ENCODE results near the gene HLA-G.

Gene HLA-G

DNA sequence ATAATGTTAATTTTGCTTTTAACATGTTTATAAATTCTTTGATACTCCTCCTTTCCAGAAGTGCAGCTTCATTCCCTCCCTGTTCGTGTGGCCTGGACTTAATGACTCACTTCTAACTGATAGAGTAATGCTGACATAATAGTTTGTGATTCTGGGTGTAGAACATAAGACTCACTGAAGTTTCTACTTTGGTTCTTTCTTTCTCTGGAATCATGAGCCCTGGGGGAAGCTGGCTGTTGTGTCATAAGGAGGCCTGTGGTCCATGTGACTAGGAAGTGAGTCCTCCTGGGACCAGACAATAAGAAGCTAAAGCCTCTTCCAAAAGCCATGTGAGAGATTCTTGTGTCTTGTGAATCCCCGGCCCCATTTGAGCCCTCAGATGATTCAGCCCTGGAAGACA lies 30.5 kb upstream of the HLA-G start:
- Histone ChIP-seq H3K27ac (ENCODE audit: low read depth, low read length, severe bottlenecking) (no peak overlapping the region), H3K4me3 (ENCODE audit: extremely low read depth, insufficient read depth, low read length, poor library complexity, severe bottlenecking) (no peak overlapping the region), H3K4me1 (ENCODE audit: control insufficient read depth, insufficient read depth, low read length, poor library complexity, severe bottlenecking) (peaks cover 4% of the 10 kb centered on the region), H3K9me3 (ENCODE audit: control insufficient read depth, low read length) (no peaks in the 10 kb centered on the region), H3K36me3 (ENCODE audit: control insufficient read depth, insufficient read depth, low read length) (no peaks in the 10 kb centered on the region)
- 88 to 100% methylated on average over 1 of the region's 2 CpGs for WGBS, 2 experiments (ENCODE audit: insufficient coverage in 2 of 2)

GRCh38 chr6:29797966-29798365 lies 29.7 kb upstream of the HLA-G start:
- Histone ChIP-seq H3K4me3 (ENCODE audit: extremely low read depth, insufficient read depth, low read length, poor library complexity, severe bottlenecking) (no peak overlapping the region), H3K27ac (ENCODE audit: low read depth, low read length, severe bottlenecking) (no peak overlapping the region), H3K36me3 (ENCODE audit: control insufficient read depth, insufficient read depth, low read length) (no peaks in the 10 kb centered on the region), H3K9me3 (ENCODE audit: control insufficient read depth, low read length) (no peaks in the 10 kb centered on the region), H3K4me1 (ENCODE audit: control insufficient read depth, insufficient read depth, low read length, poor library complexity, severe bottlenecking) (no peaks in the 10 kb centered on the region)
- whole genome bisulfite sequencing, 2 experiments (ENCODE audit: insufficient coverage in 2 of 2), result 80 to 92% methylated on average over 3 to 5 of the region's 5 CpGs

DNA sequence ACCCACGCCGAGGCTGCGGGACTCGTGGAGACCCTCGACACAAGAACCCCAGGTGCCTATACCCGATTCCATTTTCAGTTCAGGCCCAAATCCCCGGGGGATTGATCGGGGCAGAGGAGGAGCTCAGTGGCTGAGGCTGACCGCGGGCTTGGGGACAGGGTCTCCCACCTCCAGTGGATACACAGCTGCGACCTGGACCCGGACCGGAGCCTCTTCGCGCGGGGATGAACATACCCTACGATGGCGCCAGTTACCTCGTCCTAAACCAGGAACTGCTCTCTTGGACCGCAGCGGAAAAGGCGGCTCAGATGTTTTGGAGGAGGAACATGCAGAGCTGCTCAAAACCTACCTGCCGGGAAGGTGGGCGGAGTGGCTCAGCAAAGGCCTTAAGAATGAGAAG lies 27.4 kb upstream of the HLA-G start:
- Histone ChIP-seq H3K27ac (ENCODE audit: low read depth, low read length, severe bottlenecking) (no peak overlapping the region), H3K36me3 (ENCODE audit: control insufficient read depth, insufficient read depth, low read length) (no peaks in the 10 kb centered on the region), H3K4me1 (ENCODE audit: control insufficient read depth, insufficient read depth, low read length, poor library complexity, severe bottlenecking) (no peaks in the 10 kb centered on the region), H3K9me3 (ENCODE audit: control insufficient read depth, low read length) (no peaks in the 10 kb centered on the region), H3K4me3 (ENCODE audit: extremely low read depth, insufficient read depth, low read length, poor library complexity, severe bottlenecking) (no peak overlapping the region)
- 95 to 96% methylated on average over 19 to 24 of the region's 24 CpGs for WGBS, 2 experiments (ENCODE audit: insufficient coverage in 2 of 2)

DNA sequence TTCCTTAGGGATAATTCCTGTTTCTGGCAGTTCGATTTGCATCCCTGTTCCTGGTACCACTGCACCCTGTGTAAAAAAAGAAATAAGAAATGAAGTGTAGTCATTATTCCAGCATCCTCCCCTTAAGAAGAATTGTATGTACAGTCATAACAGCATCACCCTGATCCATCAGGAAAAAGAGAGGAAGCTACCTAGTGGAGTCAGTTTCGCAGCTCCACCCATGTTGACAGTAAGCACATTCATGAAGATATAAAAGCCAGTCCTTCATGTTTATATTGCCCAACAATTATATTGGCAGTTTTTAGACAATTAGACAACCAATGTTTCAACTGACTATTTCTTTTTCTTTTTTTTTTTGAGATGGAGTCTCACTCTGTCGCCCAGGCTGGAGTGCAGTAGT lies 21.2 kb upstream of the HLA-G start:
- Histone ChIP-seq H3K36me3 (ENCODE audit: control insufficient read depth, insufficient read depth, low read length) (no peaks in the 10 kb centered on the region), H3K9me3 (ENCODE audit: control insufficient read depth, low read length) (no peaks in the 10 kb centered on the region), H3K4me1 (ENCODE audit: control insufficient read depth, insufficient read depth, low read length, poor library complexity, severe bottlenecking) (no peaks in the 10 kb centered on the region), H3K27ac (ENCODE audit: low read depth, low read length, severe bottlenecking) (no peak overlapping the region), H3K4me3 (ENCODE audit: extremely low read depth, insufficient read depth, low read length, poor library complexity, severe bottlenecking) (no peak overlapping the region)
- 68 to 100% methylated on average over 1 to 2 of the region's 3 CpGs for WGBS, 2 experiments (ENCODE audit: insufficient coverage in 2 of 2)

GRCh38 chr6:29809249-29809648 lies 18.4 kb upstream of the HLA-G start:
- Histone ChIP-seq H3K4me3 (ENCODE audit: extremely low read depth, insufficient read depth, low read length, poor library complexity, severe bottlenecking) (no peak overlapping the region), H3K27ac (ENCODE audit: low read depth, low read length, severe bottlenecking) (no peak overlapping the region), H3K9me3 (ENCODE audit: control insufficient read depth, low read length) (no peaks in the 10 kb centered on the region), H3K36me3 (ENCODE audit: control insufficient read depth, insufficient read depth, low read length) (no peaks in the 10 kb centered on the region), H3K4me1 (ENCODE audit: control insufficient read depth, insufficient read depth, low read length, poor library complexity, severe bottlenecking) (no peaks in the 10 kb centered on the region)

DNA sequence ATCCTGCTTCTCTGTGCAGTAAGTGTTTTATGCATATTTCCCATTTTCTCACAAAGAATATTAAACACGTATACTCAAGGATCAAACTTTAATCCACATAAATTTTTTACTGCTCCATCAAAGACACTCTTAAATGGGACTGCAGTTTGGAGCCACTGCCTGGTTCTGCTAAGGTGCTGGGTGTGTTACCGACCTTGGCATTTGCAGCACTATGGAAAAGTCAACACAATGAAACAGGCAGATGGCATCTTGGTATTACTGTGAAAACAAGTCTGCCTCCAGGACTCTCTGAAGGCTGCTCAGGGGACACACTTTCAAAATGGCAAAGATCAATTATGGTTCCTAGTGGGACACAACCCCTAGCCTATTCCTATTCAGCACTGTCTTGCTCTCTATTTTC lies 17.3 kb upstream of the HLA-G start:
- 87 to 100% methylated on average over 1 of the region's 2 CpGs for WGBS, 2 experiments (ENCODE audit: insufficient coverage in 2 of 2)
- Histone ChIP-seq H3K4me1 (ENCODE audit: control insufficient read depth, insufficient read depth, low read length, poor library complexity, severe bottlenecking) (no peaks in the 10 kb centered on the region), H3K4me3 (ENCODE audit: extremely low read depth, insufficient read depth, low read length, poor library complexity, severe bottlenecking) (no peak overlapping the region), H3K27ac (ENCODE audit: low read depth, low read length, severe bottlenecking) (no peak overlapping the region), H3K36me3 (ENCODE audit: control insufficient read depth, insufficient read depth, low read length) (no peaks in the 10 kb centered on the region), H3K9me3 (ENCODE audit: control insufficient read depth, low read length) (no peaks in the 10 kb centered on the region)

GRCh38 chr6:29811377-29811776 lies 16.2 kb upstream of the HLA-G start:
- 75% methylated on average over 1 of the region's 1 CpG; no CpG with 5 or more reads in 1 of the 2 experiments for WGBS, 2 experiments (ENCODE audit: insufficient coverage in 2 of 2)

DNA sequence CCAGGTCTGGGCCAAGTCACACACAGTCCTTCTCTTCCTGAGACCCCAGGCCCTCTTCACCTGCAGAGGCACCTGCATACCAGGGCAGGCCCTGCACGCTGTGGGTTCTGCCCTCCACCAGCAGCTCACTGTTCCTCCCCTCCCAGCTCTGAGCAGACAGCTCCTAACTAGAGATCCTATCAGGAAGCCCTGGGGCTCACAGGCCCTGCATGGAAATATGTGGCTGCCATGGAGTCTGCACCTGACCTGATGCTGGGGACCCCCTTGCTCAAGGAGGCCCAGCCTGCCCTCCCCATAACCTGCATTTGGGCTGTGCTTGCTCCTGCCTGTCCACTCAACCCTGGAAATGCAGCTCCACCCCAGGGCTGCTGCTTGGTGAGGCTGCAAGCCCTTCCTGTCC lies 14.6 kb upstream of the HLA-G start:
- WGBS, 2 experiments (ENCODE audit: insufficient coverage in 2 of 2), result 100% methylated on average over 1 of the region's 1 CpG; no CpG with 5 or more reads in 1 of the 2 experiments
- no peaks in the 10 kb centered on the region for H3K4me1 ChIP-seq (ENCODE audit: control insufficient read depth, insufficient read depth, low read length, poor library complexity, severe bottlenecking)
- H3K4me3 ChIP-seq (ENCODE audit: extremely low read depth, insufficient read depth, low read length, poor library complexity, severe bottlenecking), result no peak overlapping the region
- no peaks in the 10 kb centered on the region for H3K9me3 ChIP-seq (ENCODE audit: control insufficient read depth, low read length)
- no peak overlapping the region for H3K27ac ChIP-seq (ENCODE audit: low read depth, low read length, severe bottlenecking)
- H3K36me3 ChIP-seq (ENCODE audit: control insufficient read depth, insufficient read depth, low read length), result no peaks in the 10 kb centered on the region

More at GRCh38 chr6:29811377-29811776, 16.2 kb upstream of the HLA-G start:
- Histone ChIP-seq H3K36me3 (ENCODE audit: control insufficient read depth, insufficient read depth, low read length) (no peaks in the 10 kb centered on the region), H3K4me1 (ENCODE audit: control insufficient read depth, insufficient read depth, low read length, poor library complexity, severe bottlenecking) (no peaks in the 10 kb centered on the region), H3K27ac (ENCODE audit: low read depth, low read length, severe bottlenecking) (no peak overlapping the region), H3K9me3 (ENCODE audit: control insufficient read depth, low read length) (no peaks in the 10 kb centered on the region), H3K4me3 (ENCODE audit: extremely low read depth, insufficient read depth, low read length, poor library complexity, severe bottlenecking) (no peak overlapping the region)

GRCh38 chr6:29813809-29814208 lies 13.8 kb upstream of the HLA-G start:
- Histone ChIP-seq H3K4me3 (ENCODE audit: extremely low read depth, insufficient read depth, low read length, poor library complexity, severe bottlenecking) (no peak overlapping the region), H3K36me3 (ENCODE audit: control insufficient read depth, insufficient read depth, low read length) (no peaks in the 10 kb centered on the region), H3K4me1 (ENCODE audit: control insufficient read depth, insufficient read depth, low read length, poor library complexity, severe bottlenecking) (no peaks in the 10 kb centered on the region), H3K27ac (ENCODE audit: low read depth, low read length, severe bottlenecking) (no peak overlapping the region), H3K9me3 (ENCODE audit: control insufficient read depth, low read length) (no peaks in the 10 kb centered on the region)
- 74 to 78% methylated on average over 7 of the region's 7 CpGs for WGBS, 2 experiments (ENCODE audit: insufficient coverage in 2 of 2)

DNA sequence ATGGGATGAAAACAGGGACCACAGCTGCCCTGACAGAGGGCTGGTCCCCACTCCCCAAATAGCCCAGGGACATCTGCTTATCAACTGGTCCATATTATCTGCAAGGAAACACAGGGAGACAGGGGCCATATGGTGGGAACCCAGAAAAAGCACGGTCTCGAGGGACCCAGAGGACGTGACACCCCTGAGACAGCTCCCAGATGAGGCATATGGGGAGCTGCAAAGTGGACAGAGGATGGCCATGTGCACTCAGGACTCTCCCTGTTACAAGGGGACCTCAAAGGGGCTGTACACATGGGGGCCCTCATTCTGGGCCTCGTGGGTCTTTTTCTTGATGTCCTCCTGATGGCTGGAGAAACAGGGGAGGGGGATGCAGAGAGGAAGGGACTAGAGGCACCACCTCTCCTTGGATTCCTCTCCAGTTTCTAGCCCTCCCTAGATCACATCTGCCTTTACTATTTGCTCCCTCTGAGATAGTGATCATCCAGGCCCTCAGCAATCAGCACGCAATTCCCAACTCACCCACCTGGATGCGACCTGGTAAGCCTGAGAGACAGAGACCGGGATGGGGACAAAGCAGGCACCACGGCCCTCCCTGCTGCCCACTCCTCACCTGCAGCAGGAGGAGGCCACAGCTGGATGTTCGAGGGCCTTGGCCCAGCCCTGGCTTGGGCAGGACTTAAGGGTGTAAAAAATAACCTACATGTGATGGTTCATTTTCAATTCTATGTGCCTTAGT lies 13.1 kb upstream of the HLA-G start:
- H3K4me1 ChIP-seq (ENCODE audit: control insufficient read depth, insufficient read depth, low read length, poor library complexity, severe bottlenecking), result no peaks in the 10 kb centered on the region
- 77 to 86% methylated on average over 7 to 8 of the region's 9 CpGs for WGBS, 2 experiments (ENCODE audit: insufficient coverage in 2 of 2)
- no peak overlapping the region for H3K27ac ChIP-seq (ENCODE audit: low read depth, low read length, severe bottlenecking)
- no peak overlapping the region for H3K4me3 ChIP-seq (ENCODE audit: extremely low read depth, insufficient read depth, low read length, poor library complexity, severe bottlenecking)
- no peaks in the 10 kb centered on the region for H3K9me3 ChIP-seq (ENCODE audit: control insufficient read depth, low read length)
- H3K36me3 ChIP-seq (ENCODE audit: control insufficient read depth, insufficient read depth, low read length), result no peaks in the 10 kb centered on the region

DNA sequence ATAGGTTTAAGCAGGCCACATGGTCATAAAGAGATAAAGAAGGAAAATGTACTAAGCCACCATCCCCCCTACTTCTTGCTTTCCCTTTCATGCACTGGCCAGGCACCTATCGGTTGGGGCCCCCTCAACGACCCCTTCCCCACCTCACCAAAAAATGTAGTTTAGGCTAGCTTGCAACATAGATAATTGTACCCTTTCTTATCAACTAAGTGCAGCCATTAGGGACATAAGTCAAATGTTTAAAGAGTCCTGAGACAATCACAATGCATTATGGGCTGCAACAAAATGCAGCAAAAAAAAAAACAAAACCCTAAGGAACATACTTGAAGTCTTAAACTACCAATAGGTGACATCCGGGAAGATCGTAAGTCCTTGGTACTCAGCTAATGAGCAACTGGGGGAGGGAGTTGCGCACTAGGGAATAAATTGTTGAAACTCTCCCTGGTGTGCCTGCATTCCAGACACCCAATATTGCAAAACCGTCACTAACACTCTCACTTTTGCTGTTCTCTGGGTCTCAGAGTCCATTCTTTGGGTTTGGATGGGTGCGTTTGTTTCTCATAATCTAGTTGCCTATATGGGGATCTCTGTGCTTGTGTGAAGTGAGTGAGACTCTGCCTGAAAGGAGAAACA lies 12.4 kb upstream of the HLA-G start:
- H3K36me3 ChIP-seq (ENCODE audit: control insufficient read depth, insufficient read depth, low read length), result no peaks in the 10 kb centered on the region
- H3K4me3 ChIP-seq (ENCODE audit: extremely low read depth, insufficient read depth, low read length, poor library complexity, severe bottlenecking), result no peak overlapping the region
- H3K9me3 ChIP-seq (ENCODE audit: control insufficient read depth, low read length), result no peaks in the 10 kb centered on the region
- no peak overlapping the region for H3K27ac ChIP-seq (ENCODE audit: low read depth, low read length, severe bottlenecking)
- 78 to 90% methylated on average over 3 to 4 of the region's 7 CpGs for WGBS, 2 experiments (ENCODE audit: insufficient coverage in 2 of 2)
- H3K4me1 ChIP-seq (ENCODE audit: control insufficient read depth, insufficient read depth, low read length, poor library complexity, severe bottlenecking), result no peaks in the 10 kb centered on the region

Measured in mesodermal cell (in vitro differentiated cells).